ENCODE measurements around the gene ZC3HAV1.

The ZC3HAV1 gene

DNA sequence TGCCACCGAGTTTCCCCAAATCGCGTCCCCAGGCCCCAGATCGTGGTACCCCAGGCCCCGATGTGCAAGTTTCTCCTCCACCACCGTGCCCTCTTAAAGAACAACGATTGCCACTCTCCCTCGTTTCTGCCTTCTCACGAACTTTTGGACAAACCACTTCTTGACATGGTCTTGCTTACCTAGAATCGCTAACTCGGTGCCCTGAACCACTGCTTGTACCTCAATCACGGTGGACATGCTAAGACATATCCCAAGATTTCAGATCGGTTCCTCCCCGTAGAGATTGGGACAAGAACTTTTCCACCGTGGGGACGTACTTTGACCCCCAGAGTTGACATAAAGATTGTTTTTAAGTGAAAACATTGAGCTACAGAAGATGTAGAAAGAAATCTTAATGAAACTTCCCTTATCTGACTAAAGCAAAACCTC lies 477 bp upstream of the ZC3HAV1 start (continued):
- TF ChIP-seq ZNF354C (tag by site-specific recombination; IDR thresholded peaks at IDR 0.05; ENCODE audit: borderline replicate concordance, low read depth) (no peak), ZNF341 (tag by site-specific recombination; IDR thresholded peaks at IDR 0.05; ENCODE audit: low read depth) (no peak)
- TF ChIP-seq, protein P1, sequence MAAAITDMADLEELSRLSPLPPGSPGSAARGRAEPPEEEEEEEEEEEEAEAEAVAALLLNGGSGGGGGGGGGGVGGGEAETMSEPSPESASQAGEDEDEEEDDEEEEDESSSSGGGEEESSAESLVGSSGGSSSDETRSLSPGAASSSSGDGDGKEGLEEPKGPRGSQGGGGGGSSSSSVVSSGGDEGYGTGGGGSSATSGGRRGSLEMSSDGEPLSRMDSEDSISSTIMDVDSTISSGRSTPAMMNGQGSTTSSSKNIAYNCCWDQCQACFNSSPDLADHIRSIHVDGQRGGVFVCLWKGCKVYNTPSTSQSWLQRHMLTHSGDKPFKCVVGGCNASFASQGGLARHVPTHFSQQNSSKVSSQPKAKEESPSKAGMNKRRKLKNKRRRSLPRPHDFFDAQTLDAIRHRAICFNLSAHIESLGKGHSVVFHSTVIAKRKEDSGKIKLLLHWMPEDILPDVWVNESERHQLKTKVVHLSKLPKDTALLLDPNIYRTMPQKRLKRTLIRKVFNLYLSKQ (tag by site-specific recombination; IDR thresholded peaks at IDR 0.05; ENCODE audit: borderline replicate concordance) = no peak

DNA sequence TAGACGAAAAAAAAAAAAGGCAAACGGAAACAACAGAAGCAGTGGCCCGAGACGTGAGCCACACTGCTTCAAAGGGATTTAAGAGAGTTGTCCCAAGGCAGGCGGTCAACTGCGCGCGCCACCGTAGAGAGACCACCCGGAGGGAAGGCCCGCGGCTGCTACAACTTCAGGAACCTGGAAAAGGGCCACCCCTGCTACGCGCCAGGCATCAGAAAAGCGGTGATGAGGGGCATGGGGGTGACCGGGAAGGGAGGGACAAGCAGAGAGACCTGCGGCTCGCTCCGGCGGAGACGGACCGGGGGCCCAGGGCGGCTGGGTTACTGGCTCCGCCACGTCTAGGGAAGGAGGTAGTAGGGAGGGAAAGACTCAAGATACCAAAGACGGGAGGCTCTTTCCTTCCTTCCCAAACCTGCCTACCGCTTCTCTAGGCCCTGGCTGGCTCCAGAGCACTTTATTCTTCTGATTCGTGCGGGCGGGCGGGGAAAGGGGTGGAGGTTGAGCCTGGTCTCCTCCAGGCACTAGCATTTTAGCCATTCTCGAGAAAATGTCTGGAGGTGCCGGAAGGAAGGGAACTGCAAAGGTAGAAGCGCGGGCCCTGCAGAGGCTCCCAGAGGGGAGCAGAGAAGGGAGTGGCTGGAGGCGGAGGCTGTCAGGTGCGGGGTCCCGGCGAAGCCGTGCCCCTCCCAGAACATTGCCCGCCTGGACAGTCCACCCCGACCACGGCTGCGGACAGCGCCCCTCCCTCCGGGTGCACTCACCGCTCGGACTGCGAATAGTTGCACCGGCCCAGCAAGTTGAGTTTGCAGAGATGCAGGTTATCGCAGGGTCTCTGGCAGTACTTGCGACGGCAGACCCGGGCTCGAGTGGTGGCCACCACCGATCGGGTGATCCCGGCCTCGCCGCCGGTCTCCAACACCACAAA lies 993 bp downstream of the ZC3HAV1 start:
- POLR2A ChIA-PET = no interaction called here
- no peak for TF ChIP-seq ZNF677 (tag by site-specific recombination; IDR thresholded peaks at IDR 0.05)
- no peak for TF ChIP-seq ZNF623 (tag by site-specific recombination; IDR thresholded peaks at IDR 0.05)
- TF ChIP-seq ZNF354C (tag by site-specific recombination; IDR thresholded peaks at IDR 0.05; ENCODE audit: borderline replicate concordance, low read depth) = no peak
- TF ChIP-seq ZNF600 (tag by site-specific recombination; IDR thresholded peaks at IDR 0.05) = peak; percentile 13; the same call in 1 of the 2 replicates
- TF ChIP-seq, protein P2, sequence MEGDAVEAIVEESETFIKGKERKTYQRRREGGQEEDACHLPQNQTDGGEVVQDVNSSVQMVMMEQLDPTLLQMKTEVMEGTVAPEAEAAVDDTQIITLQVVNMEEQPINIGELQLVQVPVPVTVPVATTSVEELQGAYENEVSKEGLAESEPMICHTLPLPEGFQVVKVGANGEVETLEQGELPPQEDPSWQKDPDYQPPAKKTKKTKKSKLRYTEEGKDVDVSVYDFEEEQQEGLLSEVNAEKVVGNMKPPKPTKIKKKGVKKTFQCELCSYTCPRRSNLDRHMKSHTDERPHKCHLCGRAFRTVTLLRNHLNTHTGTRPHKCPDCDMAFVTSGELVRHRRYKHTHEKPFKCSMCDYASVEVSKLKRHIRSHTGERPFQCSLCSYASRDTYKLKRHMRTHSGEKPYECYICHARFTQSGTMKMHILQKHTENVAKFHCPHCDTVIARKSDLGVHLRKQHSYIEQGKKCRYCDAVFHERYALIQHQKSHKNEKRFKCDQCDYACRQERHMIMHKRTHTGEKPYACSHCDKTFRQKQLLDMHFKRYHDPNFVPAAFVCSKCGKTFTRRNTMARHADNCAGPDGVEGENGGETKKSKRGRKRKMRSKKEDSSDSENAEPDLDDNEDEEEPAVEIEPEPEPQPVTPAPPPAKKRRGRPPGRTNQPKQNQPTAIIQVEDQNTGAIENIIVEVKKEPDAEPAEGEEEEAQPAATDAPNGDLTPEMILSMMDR (tag by site-specific recombination; IDR thresholded peaks at IDR 0.05) = peak; percentile 60
- TF ChIP-seq YY2 (tag by site-specific recombination; IDR thresholded peaks at IDR 0.05) = no peak
- no peak for TF ChIP-seq ZNF157 (tag by site-specific recombination; IDR thresholded peaks at IDR 0.05)
- TF ChIP-seq, protein P3, sequence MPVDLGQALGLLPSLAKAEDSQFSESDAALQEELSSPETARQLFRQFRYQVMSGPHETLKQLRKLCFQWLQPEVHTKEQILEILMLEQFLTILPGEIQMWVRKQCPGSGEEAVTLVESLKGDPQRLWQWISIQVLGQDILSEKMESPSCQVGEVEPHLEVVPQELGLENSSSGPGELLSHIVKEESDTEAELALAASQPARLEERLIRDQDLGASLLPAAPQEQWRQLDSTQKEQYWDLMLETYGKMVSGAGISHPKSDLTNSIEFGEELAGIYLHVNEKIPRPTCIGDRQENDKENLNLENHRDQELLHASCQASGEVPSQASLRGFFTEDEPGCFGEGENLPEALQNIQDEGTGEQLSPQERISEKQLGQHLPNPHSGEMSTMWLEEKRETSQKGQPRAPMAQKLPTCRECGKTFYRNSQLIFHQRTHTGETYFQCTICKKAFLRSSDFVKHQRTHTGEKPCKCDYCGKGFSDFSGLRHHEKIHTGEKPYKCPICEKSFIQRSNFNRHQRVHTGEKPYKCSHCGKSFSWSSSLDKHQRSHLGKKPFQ (tag by site-specific recombination; IDR thresholded peaks at IDR 0.05) = no peak
- no peak for TF ChIP-seq ZNF549 (tag by site-specific recombination; IDR thresholded peaks at IDR 0.05)
- no peak for TF ChIP-seq SALL2 (tag by site-specific recombination; IDR thresholded peaks at IDR 0.05; ENCODE audit: borderline replicate concordance)
- TF ChIP-seq FEZF1 (tag by site-specific recombination; IDR thresholded peaks at IDR 0.05) = peak; percentile 56; the same call in 1 of the 2 replicates
- peak; percentile 8; the same call in 1 of the 2 replicates for TF ChIP-seq ZSCAN30 (tag by site-specific recombination; IDR thresholded peaks at IDR 0.05)
- TF ChIP-seq, protein P1 (tag by site-specific recombination; IDR thresholded peaks at IDR 0.05; ENCODE audit: borderline replicate concordance) = no peak
- TF ChIP-seq ZNF324 (tag by site-specific recombination; IDR thresholded peaks at IDR 0.05) = no peak
- TF ChIP-seq KLF9 (tag by site-specific recombination; IDR thresholded peaks at IDR 0.05; ENCODE audit: low read depth) = no peak
- no peak for TF ChIP-seq OSR2 (tag by site-specific recombination; IDR thresholded peaks at IDR 0.05)
- TF ChIP-seq, protein P4, sequence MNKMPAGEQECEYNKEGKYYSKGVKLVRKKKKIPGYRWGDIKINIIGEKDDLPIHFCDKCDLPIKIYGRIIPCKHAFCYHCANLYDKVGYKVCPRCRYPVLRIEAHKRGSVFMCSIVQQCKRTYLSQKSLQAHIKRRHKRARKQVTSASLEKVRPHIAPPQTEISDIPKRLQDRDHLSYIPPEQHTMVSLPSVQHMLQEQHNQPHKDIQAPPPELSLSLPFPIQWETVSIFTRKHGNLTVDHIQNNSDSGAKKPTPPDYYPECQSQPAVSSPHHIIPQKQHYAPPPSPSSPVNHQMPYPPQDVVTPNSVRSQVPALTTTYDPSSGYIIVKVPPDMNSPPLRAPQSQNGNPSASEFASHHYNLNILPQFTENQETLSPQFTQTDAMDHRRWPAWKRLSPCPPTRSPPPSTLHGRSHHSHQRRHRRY (tag by site-specific recombination; IDR thresholded peaks at IDR 0.05) = no peak
- TF ChIP-seq, protein P5, sequence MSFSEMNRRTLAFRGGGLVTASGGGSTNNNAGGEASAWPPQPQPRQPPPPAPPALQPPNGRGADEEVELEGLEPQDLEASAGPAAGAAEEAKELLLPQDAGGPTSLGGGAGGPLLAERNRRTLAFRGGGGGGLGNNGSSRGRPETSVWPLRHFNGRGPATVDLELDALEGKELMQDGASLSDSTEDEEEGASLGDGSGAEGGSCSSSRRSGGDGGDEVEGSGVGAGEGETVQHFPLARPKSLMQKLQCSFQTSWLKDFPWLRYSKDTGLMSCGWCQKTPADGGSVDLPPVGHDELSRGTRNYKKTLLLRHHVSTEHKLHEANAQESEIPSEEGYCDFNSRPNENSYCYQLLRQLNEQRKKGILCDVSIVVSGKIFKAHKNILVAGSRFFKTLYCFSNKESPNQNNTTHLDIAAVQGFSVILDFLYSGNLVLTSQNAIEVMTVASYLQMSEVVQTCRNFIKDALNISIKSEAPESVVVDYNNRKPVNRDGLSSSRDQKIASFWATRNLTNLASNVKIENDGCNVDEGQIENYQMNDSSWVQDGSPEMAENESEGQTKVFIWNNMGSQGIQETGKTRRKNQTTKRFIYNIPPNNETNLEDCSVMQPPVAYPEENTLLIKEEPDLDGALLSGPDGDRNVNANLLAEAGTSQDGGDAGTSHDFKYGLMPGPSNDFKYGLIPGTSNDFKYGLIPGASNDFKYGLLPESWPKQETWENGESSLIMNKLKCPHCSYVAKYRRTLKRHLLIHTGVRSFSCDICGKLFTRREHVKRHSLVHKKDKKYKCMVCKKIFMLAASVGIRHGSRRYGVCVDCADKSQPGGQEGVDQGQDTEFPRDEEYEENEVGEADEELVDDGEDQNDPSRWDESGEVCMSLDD (tag by site-specific recombination; IDR thresholded peaks at IDR 0.05) = no peak
- TF ChIP-seq ZXDB (tag by site-specific recombination; IDR thresholded peaks at IDR 0.05) = no peak
- TF ChIP-seq ZNF843 (tag by site-specific recombination; IDR thresholded peaks at IDR 0.05) = no peak
- no peak for TF ChIP-seq ZNF416 (tag by site-specific recombination; IDR thresholded peaks at IDR 0.05)

More for the DNA sequence above, 993 bp downstream of the ZC3HAV1 start:
- H3K27ac ChIP-seq (ENCODE audit: extremely low read depth, low read depth, low read length) = peak overlapping the region; percentile 46; the same call in 1 of the 2 replicates
- no peaks in the 10 kb centered on the region for H3K36me3 ChIP-seq (ENCODE audit: control insufficient read depth in 2 of 2, insufficient read depth in 1 of 2, low read length in 2 of 2)
- H3K9me3 ChIP-seq (ENCODE audit: control insufficient read depth, insufficient read depth, low read depth, low read length) = no peaks in the 10 kb centered on the region
- CTCF ChIA-PET = interaction anchor here (0.7 kb wide), 1 partner anchor 237 kb away, joined by 4 read pairs; no protein-coding TSS in a partner anchor
- peak overlapping the region; percentile 86 for H3K4me3 ChIP-seq (ENCODE audit: low read depth, low read length)
- H3K4me1 ChIP-seq (ENCODE audit: control insufficient read depth, insufficient read depth, low read length) = no peaks in the 10 kb centered on the region

Measured in HEK293 (cell line).